HCEC 1CT (cell line): ENCODE measurements around the gene TCEA3.

Experiments used
- DNase-seq: peaks from one replicate; pipeline ENCODE4 v3.0.0-alpha.2; 2017

Gene TCEA3

GRCh38 chr1:23424293-23425192 lies at the start of gene TCEA3:
TCEA3 (minus strand) TSS chr1:23424748; CDS start chr1:23424633, 115 bp downstream.
- DNase-seq: no peak

GRCh38 chr1:23473037-23473800 lies 48.7 kb upstream of the TCEA3 start:
- DNase-seq: no peak

GRCh38 chr1:23472351-23473036 lies 47.9 kb upstream of the TCEA3 start:
- no peak for DNase-seq

- DNase-seq: no peak
Measured at GRCh38 chr1:23471473-23472075, 47.0 kb upstream of the TCEA3 start.

GRCh38 chr1:23470282-23471070 lies 45.9 kb upstream of the TCEA3 start:
- DNase-seq: no peak

GRCh38 chr1:23469372-23469982 lies 44.9 kb upstream of the TCEA3 start:
- no peak for DNase-seq

- DNase-seq: no peak
Measured at GRCh38 chr1:23466423-23466989, 42.0 kb upstream of the TCEA3 start.

GRCh38 chr1:23463286-23463685 lies 38.7 kb upstream of the TCEA3 start:
- no peak for DNase-seq

- no peak for DNase-seq
Measured at GRCh38 chr1:23462766-23463165, 38.2 kb upstream of the TCEA3 start.

- no peak for DNase-seq
Measured at GRCh38 chr1:23461050-23461449, 36.5 kb upstream of the TCEA3 start.

- DNase-seq: no peak
Measured at GRCh38 chr1:23460519-23460918, 36.0 kb upstream of the TCEA3 start.

GRCh38 chr1:23459338-23459757 lies 34.8 kb upstream of the TCEA3 start:
- DNase-seq: no peak

GRCh38 chr1:23456226-23456625 lies 31.7 kb upstream of the TCEA3 start:
- no peak for DNase-seq

GRCh38 chr1:23453455-23454000 lies 29.0 kb upstream of the TCEA3 start:
- no peak for DNase-seq

- DNase-seq: no peak
Measured at GRCh38 chr1:23452011-23452411, 27.5 kb upstream of the TCEA3 start.

- DNase-seq: no peak
Measured at GRCh38 chr1:23451441-23451840, 26.9 kb upstream of the TCEA3 start.

- DNase-seq: no peak
Measured at GRCh38 chr1:23450894-23451293, 26.3 kb upstream of the TCEA3 start.

GRCh38 chr1:23449958-23450357 lies 25.4 kb upstream of the TCEA3 start:
- DNase-seq: no peak

GRCh38 chr1:23449306-23449705 lies 24.8 kb upstream of the TCEA3 start:
- DNase-seq: no peak

- DNase-seq: no peak
Measured at GRCh38 chr1:23448846-23449245, 24.3 kb upstream of the TCEA3 start.
